IMR-90 (cell line): ENCODE measurements around the gene MTNR1B.

Source experiments
- BHLHE40 ChIP-seq: fragments of 150-350 bp; IDR thresholded peaks from 2 replicates; pipeline ENCODE4 v1.6.1; 2016; ENCODE audit warnings: mild to moderate bottlenecking, low read depth, low read length
- CEBPB ChIP-seq: IDR thresholded peaks from 2 replicates; pipeline ENCODE4 v1.6.1; 2012; ENCODE audit warnings: low read depth, low read length, improper control_type of control experiment
- CHD1 ChIP-seq: IDR thresholded peaks from 2 replicates; pipeline ENCODE4 v1.6.1; 2012; ENCODE audit warnings: low read depth, low read length, improper control_type of control experiment
- FOS ChIP-seq: fragments of 150-350 bp; IDR thresholded peaks from 2 replicates; pipeline ENCODE4 v1.6.1; 2016; ENCODE audit warnings: low read depth, low read length
- MAFK ChIP-seq: IDR thresholded peaks from 2 replicates; pipeline ENCODE4 v1.6.1; 2012; ENCODE audit warnings: low read depth, low read length, improper control_type of control experiment
- MAZ ChIP-seq: IDR thresholded peaks from 2 replicates; pipeline ENCODE4 v1.6.1; 2012; ENCODE audit warnings: low read depth, mild to moderate bottlenecking, low read length, improper control_type of control experiment, moderate library complexity, borderline replicate concordance
- NFE2L2 ChIP-seq: fragments of 150-350 bp; IDR thresholded peaks from 2 replicates; pipeline ENCODE4 v1.6.1; 2016; ENCODE audit warnings: low read depth, mild to moderate bottlenecking, low read length
- POLR2A ChIP-seq: IDR thresholded peaks from 2 replicates; pipeline ENCODE4 v1.6.1; 2012; ENCODE audit warnings: mild to moderate bottlenecking, low read depth, low read length
- RAD21 ChIP-seq: IDR thresholded peaks from 2 replicates; pipeline ENCODE4 v1.6.1; 2012; ENCODE audit warnings: low read length, improper control_type of control experiment
- RCOR1 ChIP-seq: IDR thresholded peaks from 2 replicates; pipeline ENCODE4 v1.6.1; 2012; ENCODE audit warnings: mild to moderate bottlenecking, low read length, improper control_type of control experiment; ENCODE audit not compliant: insufficient replicate concordance
- RFX5 ChIP-seq: IDR thresholded peaks from 2 replicates; pipeline ENCODE4 v1.8.0; 2012; ENCODE audit warnings: low read depth, mild to moderate bottlenecking, low read length, moderate library complexity
- SMC3 ChIP-seq: fragments of 150-350 bp; IDR thresholded peaks from 2 replicates; pipeline ENCODE4 v1.6.1; 2016; ENCODE audit warnings: low read depth, mild to moderate bottlenecking, antibody characterized with exemption, low read length, moderate library complexity
- TF ChIP-seq, protein P1 (sequence below): conservative IDR thresholded peaks from 2 replicates; pipeline ENCODE4 v1.5.1; 2012; ENCODE audit warnings: mild to moderate bottlenecking, low read depth, low read length, improper control_type of control experiment

DNA sequence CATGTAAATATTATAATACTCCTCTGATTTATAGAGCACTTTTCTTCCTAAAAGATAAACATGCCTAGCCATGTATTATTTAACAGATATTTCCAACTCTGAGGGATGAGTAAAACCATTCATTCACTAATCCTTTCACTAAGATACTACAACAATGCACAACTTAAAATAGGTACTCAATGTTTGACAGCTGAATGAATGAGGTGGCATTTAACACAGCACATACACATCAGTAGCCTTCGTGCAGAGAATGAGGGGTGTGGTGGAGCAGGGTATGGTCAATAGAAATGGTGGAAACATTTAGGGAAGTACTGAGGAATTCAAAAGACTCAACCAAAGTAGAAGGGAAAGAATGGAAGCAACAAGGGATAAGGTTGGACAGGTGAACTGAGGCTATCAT, 46.7 kb upstream of the MTNR1B start:
- TF ChIP-seq, protein P1, sequence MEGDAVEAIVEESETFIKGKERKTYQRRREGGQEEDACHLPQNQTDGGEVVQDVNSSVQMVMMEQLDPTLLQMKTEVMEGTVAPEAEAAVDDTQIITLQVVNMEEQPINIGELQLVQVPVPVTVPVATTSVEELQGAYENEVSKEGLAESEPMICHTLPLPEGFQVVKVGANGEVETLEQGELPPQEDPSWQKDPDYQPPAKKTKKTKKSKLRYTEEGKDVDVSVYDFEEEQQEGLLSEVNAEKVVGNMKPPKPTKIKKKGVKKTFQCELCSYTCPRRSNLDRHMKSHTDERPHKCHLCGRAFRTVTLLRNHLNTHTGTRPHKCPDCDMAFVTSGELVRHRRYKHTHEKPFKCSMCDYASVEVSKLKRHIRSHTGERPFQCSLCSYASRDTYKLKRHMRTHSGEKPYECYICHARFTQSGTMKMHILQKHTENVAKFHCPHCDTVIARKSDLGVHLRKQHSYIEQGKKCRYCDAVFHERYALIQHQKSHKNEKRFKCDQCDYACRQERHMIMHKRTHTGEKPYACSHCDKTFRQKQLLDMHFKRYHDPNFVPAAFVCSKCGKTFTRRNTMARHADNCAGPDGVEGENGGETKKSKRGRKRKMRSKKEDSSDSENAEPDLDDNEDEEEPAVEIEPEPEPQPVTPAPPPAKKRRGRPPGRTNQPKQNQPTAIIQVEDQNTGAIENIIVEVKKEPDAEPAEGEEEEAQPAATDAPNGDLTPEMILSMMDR, result no peak
- TF ChIP-seq CEBPB (no peak), MAZ (no peak), RCOR1 (no peak), RAD21 (no peak), SMC3 (no peak), CHD1 (no peak), NFE2L2 (no peak), POLR2A (no peak), RFX5 (no peak), BHLHE40 (no peak), MAFK (no peak), FOS (no peak)
